GM12864 (cell line): ENCODE data around the gene POLR1E.

ENCODE experiments used
- DNase-seq: peaks from one replicate; pipeline ENCODE4 v3.0.0-alpha.2; 2011; ENCODE audit warnings: low read depth
- H3K4me3 ChIP-seq: 2 replicates; pipeline ENCODE4 v1.5.1; 2011; ENCODE audit warnings: mild to moderate bottlenecking, low read depth, low read length, control low read depth
- CTCF ChIP-seq: IDR thresholded peaks from 2 replicates; pipeline ENCODE4 v1.5.1; 2011; ENCODE audit warnings: low read depth, mild to moderate bottlenecking, moderate library complexity, low read length, control low read depth, inconsistent platforms; ENCODE audit errors: missing control alignments

POLR1E gene

GRCh38 chr9:37539634-37540033, 53.9 kb downstream of the POLR1E start:
- DNase-seq, result no peak
- TF ChIP-seq CTCF, result no peak
- no peak overlapping the region for H3K4me3 ChIP-seq

GRCh38 chr9:37540634-37541033, 54.9 kb downstream of the POLR1E start:
- DNase-seq, result no peak
- H3K4me3 ChIP-seq, result no peak overlapping the region
- TF ChIP-seq CTCF, result no peak

DNA sequence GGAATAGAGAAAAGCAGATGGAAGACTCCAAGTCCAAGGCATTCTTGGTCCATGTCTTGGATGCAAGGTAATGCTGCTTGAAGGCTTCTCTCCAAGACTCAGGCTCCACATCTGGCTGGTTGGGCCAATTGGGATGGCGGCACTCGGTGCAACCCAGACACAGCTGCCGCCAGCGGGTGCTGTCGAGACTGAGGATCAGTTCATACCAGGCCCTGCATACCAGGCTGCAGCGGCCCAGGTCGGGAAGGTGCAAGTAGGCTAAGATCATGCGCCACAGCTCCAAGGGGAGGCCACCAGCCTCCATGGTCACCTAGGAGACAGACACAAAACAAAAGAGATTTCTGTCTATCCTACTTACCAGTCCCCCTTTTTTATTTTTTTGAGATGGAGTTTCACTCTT, 55.7 kb downstream of the POLR1E start:
- TF ChIP-seq CTCF, result no peak
- no peak for DNase-seq
- H3K4me3 ChIP-seq, result no peak overlapping the region

DNA sequence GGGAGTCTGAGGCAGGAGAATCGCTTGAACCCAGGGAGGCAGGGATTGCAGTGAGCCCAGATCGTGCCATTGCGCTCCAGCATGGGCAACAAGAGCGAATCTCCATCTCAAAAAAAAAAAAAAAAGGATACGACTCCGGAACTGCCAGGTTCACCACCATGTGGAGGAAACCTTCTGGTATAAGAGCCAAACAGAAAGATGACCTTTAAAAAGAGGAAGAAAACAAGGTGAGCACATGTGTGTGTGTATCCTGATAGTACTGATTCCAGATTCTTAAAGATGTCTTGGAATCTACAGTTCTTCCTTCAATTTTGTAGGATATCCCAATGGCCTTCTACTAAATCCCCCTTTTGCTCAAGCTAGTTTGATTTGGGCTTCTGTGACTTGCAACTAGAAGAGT, 56.7 kb downstream of the POLR1E start:
- DNase-seq, result no peak
- H3K4me3 ChIP-seq, result no peak overlapping the region
- TF ChIP-seq CTCF, result no peak

DNA sequence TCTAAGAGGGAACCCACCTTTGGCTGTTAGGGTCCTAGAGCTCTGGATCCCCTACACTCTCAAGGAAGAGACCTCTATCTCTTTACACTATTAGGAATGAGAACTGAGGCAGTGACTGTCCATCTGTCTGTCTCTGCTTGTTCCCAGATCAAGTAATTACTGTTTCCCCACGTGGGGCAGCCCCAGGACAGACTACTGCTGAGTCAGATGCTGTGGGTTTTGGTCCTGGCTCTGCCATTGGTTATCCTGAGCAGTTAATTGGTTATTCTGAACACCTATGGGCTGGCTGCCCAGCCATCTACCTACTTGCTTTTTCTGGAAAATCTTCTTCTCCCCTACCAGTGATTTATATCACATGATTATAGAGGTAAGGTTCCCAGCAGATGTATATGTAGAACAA, 57.1 kb downstream of the POLR1E start:
- TF ChIP-seq CTCF, result no peak
- no peak overlapping the region for H3K4me3 ChIP-seq
- DNase-seq, result no peak

DNA sequence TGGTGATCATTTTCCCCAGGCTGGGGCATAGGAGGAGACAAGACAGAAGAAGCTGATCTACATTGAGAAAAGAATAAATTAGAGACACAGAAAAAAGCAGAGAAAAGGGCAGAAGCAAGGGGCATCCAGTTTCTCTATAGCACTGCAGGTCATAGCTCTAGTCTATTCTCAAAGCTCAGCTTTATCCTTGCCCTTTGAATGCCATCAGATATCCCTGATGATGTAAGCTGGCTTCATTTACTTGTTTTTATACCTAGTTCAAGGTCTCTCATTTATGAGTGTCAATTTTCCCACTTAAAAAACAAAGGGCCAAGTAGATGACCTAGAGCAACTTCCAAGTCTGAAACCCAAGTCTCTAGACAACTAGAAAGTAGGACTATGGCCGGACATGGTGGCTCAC, 57.7 kb downstream of the POLR1E start:
- TF ChIP-seq CTCF, result no peak
- no peak for DNase-seq
- no peak overlapping the region for H3K4me3 ChIP-seq

- no peak for TF ChIP-seq CTCF
- no peak overlapping the region for H3K4me3 ChIP-seq
- DNase-seq, result no peak
Observed at GRCh38 chr9:37547328-37547878, 61.7 kb downstream of the POLR1E start.
